NCI-H460 (cell line): ENCODE measurements around the gene POLR1C. TPM values are rescaled to one million over a fixed set of nuclear protein-coding genes. Genes with fewer than 3 reads are reported as not detected.
A peak's percentile ranks its signal among the peaks of the same experiment; 100 is the strongest.
"Not testable (repeated sequence)": the region's sequence is repeated elsewhere in the genome, so short reads cannot be mapped to it uniquely, and the experiment has no call there.

Experiments
- DNase-seq: peaks from one replicate; pipeline ENCODE4 v3.0.0-alpha.2; 2016; ENCODE audit warnings: low read depth; ENCODE audit errors: extremely low read depth
- total RNA-seq: library from RNA; depleted of rRNA; stranded (reverse); fragments of >200 nt; shearing (Covaris generic); gene quantifications from 2 replicates; pipeline ENCODE4 v1.2.3, GENCODE V29; 2014

Gene POLR1C
- total RNA-seq, 1 experiment from 2014 or later, result 39.5 TPM

GRCh38 chr6:43508481-43509141 lies 8.3 kb upstream of the POLR1C start:
- DNase-seq, result no peak

- no peak for DNase-seq
Measured at GRCh38 chr6:43509142-43509983, 7.5 kb upstream of the POLR1C start.

GRCh38 chr6:43509984-43510826 lies 6.7 kb upstream of the POLR1C start, which contains the start of gene LRRC73:
LRRC73 (minus strand) TSS chr6:43510346; CDS start chr6:43509785, 561 bp downstream.
- peak; percentile 60 for DNase-seq

GRCh38 chr6:43510827-43511163 lies 6.1 kb upstream of the POLR1C start:
- DNase-seq, result no peak

GRCh38 chr6:43511824-43512415 lies 5.0 kb upstream of the POLR1C start:
- no peak for DNase-seq

- no peak for DNase-seq
Measured at GRCh38 chr6:43515808-43516207, 1.1 kb upstream of the POLR1C start.

- no peak for DNase-seq
Measured at GRCh38 chr6:43516367-43516696, 557 bp upstream of the POLR1C start.

GRCh38 chr6:43517505-43518357 lies 842 bp downstream of the POLR1C start:
- no peak for DNase-seq

- no peak for DNase-seq
Measured at GRCh38 chr6:43520097-43520496, 3.2 kb downstream of the POLR1C start.

GRCh38 chr6:43521836-43522235 lies 4.9 kb downstream of the POLR1C start:
- DNase-seq, result no peak

GRCh38 chr6:43522547-43523261 lies 5.8 kb downstream of the POLR1C start:
- no peak for DNase-seq

- DNase-seq, result no peak
Measured at GRCh38 chr6:43523284-43523683, 6.4 kb downstream of the POLR1C start.

- no peak for DNase-seq
Measured at GRCh38 chr6:43524483-43524961, 7.6 kb downstream of the POLR1C start.

GRCh38 chr6:43532201-43532600 lies 15.3 kb downstream of the POLR1C start:
- DNase-seq, result no peak

GRCh38 chr6:43538986-43539385 lies 22.1 kb downstream of the POLR1C start:
- DNase-seq, result not testable (repeated sequence)

GRCh38 chr6:43539409-43539808 lies 22.5 kb downstream of the POLR1C start:
- DNase-seq, result not testable (repeated sequence)

GRCh38 chr6:43540507-43540906 lies 23.6 kb downstream of the POLR1C start:
- DNase-seq, result no peak

- no peak for DNase-seq
Measured at GRCh38 chr6:43541774-43542471, 25.0 kb downstream of the POLR1C start.

GRCh38 chr6:43544461-43544860 lies 27.6 kb downstream of the POLR1C start:
- DNase-seq, result no peak
